22Rv1 (cell line): ENCODE data around the gene KCNIP3.
"Not testable (repeated sequence)": the region's sequence is repeated elsewhere in the genome, so short reads cannot be mapped to it uniquely, and the experiment has no call there.

Experiments
- H3K27ac ChIP-seq: fragments of 450-650 bp; 2 replicates; pipeline ENCODE4 v1.5.1; 2017
- CTCF ChIP-seq: fragments of 450-650 bp; IDR thresholded peaks from 2 replicates; pipeline ENCODE4 v1.5.1; 2017; ENCODE audit warnings: mild to moderate bottlenecking
- ZFX ChIP-seq: fragments of 450-650 bp; IDR thresholded peaks from 2 replicates; pipeline ENCODE4 v1.6.1; 2017; ENCODE audit warnings: antibody characterized with exemption, borderline replicate concordance

Gene KCNIP3

GRCh38 chr2:95402370-95403203 lies 105.4 kb downstream of the KCNIP3 start, which contains the start of gene FAHD2A:
Gene FAHD2A (plus strand): TSS chr2:95402708. CDS start chr2:95405559, 2,851 bp downstream.
- H3K27ac ChIP-seq, result peak within 1 kb of the TSS; percentile 74
- no peak for TF ChIP-seq CTCF
- no peak for TF ChIP-seq ZFX

- peak overlapping the region; percentile 74 for H3K27ac ChIP-seq
- peak; percentile 66 for TF ChIP-seq CTCF
Observed at GRCh38 chr2:95403204-95403721, 106.1 kb downstream of the KCNIP3 start.

GRCh38 chr2:95403824-95404223 lies 106.7 kb downstream of the KCNIP3 start:
- H3K27ac ChIP-seq, result peak overlapping the region; percentile 74; the same call in 1 of the 2 replicates

- not testable (repeated sequence) for H3K27ac ChIP-seq
Observed at GRCh38 chr2:95404676-95405075, 107.5 kb downstream of the KCNIP3 start.

- H3K27ac ChIP-seq, result not testable (repeated sequence)
Observed at GRCh38 chr2:95411239-95411638, 114.1 kb downstream of the KCNIP3 start.

GRCh38 chr2:95414015-95414594 lies 117.0 kb downstream of the KCNIP3 start:
- not testable (repeated sequence) for H3K27ac ChIP-seq
- TF ChIP-seq CTCF, result peak; percentile 91

GRCh38 chr2:95415138-95415537 lies 118.0 kb downstream of the KCNIP3 start:
- H3K27ac ChIP-seq, result not testable (repeated sequence)

GRCh38 chr2:95415561-95415960 lies 118.4 kb downstream of the KCNIP3 start:
- H3K27ac ChIP-seq, result not testable (repeated sequence)

- not testable (repeated sequence) for H3K27ac ChIP-seq
Observed at GRCh38 chr2:95427196-95427867, 130.2 kb downstream of the KCNIP3 start.

GRCh38 chr2:95429748-95430467 lies 132.8 kb downstream of the KCNIP3 start:
- not testable (repeated sequence) for H3K27ac ChIP-seq

GRCh38 chr2:95433373-95433772 lies 136.2 kb downstream of the KCNIP3 start:
- H3K27ac ChIP-seq, result not testable (repeated sequence)

- not testable (repeated sequence) for H3K27ac ChIP-seq
Observed at GRCh38 chr2:95433973-95434372, 136.8 kb downstream of the KCNIP3 start.

GRCh38 chr2:95434507-95435076 lies 137.4 kb downstream of the KCNIP3 start:
- not testable (repeated sequence) for H3K27ac ChIP-seq

GRCh38 chr2:95435162-95435871 lies 138.2 kb downstream of the KCNIP3 start:
- H3K27ac ChIP-seq, result not testable (repeated sequence)
